ENCODE results near the gene LYRM2. TPM values are rescaled to one million over a fixed set of nuclear protein-coding genes. Genes with fewer than 3 reads are reported as not detected.
A peak's percentile ranks its signal among the peaks of the same experiment; 100 is the strongest.
"Not testable (repeated sequence)": the region's sequence is repeated elsewhere in the genome, so short reads cannot be mapped to it uniquely, and the experiment has no call there.

Gene LYRM2
- total RNA-seq, 1 donor from 2014 or later, result 29.8 TPM

DNA sequence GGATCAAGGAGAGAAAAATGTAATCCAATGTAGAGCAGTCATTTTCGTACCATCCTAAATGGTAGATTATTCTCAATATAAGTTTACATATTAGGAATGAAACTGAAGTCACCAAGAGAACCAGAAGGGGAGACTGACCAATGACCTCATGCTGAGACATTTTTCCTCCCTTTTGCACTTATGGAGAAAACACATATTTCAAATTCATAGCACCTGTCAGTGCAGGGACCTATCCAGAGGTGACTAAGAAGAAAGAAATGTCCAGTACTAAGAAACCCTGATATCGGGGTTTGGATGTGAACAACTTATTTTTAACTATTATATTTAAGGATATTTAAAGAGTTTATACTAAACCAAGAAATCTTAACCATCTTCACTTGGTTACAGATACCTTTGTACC, 16.6 kb upstream of the LYRM2 start:
- no peak for DNase-seq (ENCODE audit: low spot score)
- intact Hi-C loops (cut with DNase I), result no loop called here
- no peak for ATAC-seq

GRCh38 chr6:89650579-89650978, 12.0 kb upstream of the LYRM2 start:
- intact Hi-C loops (cut with DNase I), result no loop called here
- no peak for DNase-seq (ENCODE audit: low spot score)
- no peak for ATAC-seq

DNA sequence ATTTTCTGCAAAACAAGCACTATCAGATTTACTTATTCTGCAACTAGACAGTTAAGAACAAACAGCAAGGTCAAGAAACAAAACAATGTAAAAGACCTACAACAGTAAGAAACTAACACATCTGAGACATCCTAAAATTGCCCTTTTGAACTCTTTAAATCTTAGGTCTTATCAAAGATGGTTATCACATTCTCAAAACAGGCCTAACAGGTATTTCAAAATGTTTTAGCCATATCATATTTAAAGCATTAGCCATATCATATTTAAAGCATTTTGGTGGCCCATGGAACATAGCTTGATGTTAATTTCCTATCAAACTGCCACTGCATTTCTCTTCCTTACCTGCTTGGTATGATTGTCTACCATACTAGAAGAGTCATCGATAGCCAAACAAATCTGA, 11.1 kb upstream of the LYRM2 start:
- no peak for ATAC-seq
- intact Hi-C loops (cut with DNase I), result no loop called here
- DNase-seq (ENCODE audit: low spot score), result no peak

DNA sequence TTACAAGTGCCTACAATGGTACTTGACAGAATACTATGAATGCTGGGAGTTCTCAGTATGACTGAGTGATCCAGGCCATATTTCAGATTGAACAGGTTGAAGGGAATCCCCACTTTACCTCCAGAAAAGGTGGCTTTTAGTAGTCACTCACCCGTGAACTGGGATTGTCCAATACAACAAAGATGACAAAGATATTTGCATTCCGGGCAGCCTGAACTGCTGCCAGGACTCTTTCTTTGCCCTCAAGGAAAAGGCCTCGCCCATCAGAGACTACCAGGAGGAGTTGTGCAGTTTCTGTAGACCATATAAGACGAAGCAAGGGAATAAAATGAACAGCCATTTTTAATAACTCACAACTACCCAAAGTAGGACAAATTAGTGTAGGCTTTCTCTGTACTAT, 6.3 kb upstream of the LYRM2 start:
- ATAC-seq, result no peak
- no peak for DNase-seq (ENCODE audit: low spot score)
- intact Hi-C loops (cut with DNase I), result no loop called here

DNA sequence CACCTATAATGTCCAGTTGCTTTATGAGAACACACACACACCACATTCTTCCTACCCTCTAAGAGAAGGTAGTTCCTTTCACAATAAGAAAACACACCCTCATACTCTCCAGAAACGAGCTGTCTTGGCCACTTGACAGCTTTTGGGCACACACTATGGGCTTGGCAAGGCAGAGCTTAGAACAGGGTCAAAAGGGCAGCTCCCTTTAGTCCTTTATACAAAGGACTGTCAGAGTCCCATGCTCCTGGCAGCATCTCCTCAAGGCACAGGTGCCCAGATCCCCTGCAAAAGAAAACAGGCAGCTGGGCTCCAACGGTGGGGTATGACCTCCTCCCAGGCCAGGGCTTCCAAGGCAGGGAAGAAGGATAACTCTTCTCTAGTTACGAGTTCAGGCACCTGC, 4.9 kb upstream of the LYRM2 start:
- intact Hi-C loops (cut with DNase I), result no loop called here
- no peak for DNase-seq (ENCODE audit: low spot score)
- ATAC-seq, result no peak

- no peak for DNase-seq (ENCODE audit: low spot score)
- no peak for ATAC-seq
- intact Hi-C loops (cut with DNase I), result no loop called here
Measured at GRCh38 chr6:89642956-89643355, 4.4 kb upstream of the LYRM2 start.

GRCh38 chr6:89641581-89641980, 3.0 kb upstream of the LYRM2 start:
- intact Hi-C loops (cut with DNase I); ATAC-seq; DNase-seq (ENCODE audit: low spot score): not testable (repeated sequence)

DNA sequence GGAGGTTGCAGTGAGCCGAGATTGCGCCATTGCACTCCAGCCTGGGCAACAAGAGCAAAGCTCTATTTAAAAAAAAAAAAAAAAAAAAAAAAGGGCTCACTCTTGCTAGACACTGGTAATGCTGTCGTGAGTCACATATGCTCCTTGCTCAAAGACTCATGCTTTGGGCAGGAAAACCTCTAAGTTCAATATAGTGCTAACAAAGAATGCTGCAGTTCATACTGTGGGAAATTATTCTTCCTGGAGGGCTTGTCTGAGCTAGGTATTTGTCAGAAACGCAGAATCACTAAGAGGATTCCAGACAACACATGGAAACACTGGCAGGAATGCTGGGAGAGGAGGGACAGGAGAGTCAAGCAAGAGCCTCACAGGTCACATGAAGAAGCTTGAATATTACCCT, 2.3 kb upstream of the LYRM2 start:
- intact Hi-C loops (cut with DNase I), result no loop called here
- ATAC-seq (no peak), DNase-seq (ENCODE audit: low spot score) (no peak)

- intact Hi-C loops (cut with DNase I), result no loop called here
- DNase-seq (ENCODE audit: low spot score) (no peak), ATAC-seq (peak; percentile 14)
Measured at GRCh38 chr6:89637960-89638319, 607 bp downstream of the LYRM2 start.

GRCh38 chr6:89636412-89636811, 2.1 kb downstream of the LYRM2 start:
- ATAC-seq; intact Hi-C loops (cut with DNase I); DNase-seq (ENCODE audit: low spot score): not testable (repeated sequence)

GRCh38 chr6:89630488-89630887, 8.1 kb downstream of the LYRM2 start:
- intact Hi-C loops (cut with DNase I), result no loop called here
- ATAC-seq, result no peak
- DNase-seq (ENCODE audit: low spot score), result no peak

DNA sequence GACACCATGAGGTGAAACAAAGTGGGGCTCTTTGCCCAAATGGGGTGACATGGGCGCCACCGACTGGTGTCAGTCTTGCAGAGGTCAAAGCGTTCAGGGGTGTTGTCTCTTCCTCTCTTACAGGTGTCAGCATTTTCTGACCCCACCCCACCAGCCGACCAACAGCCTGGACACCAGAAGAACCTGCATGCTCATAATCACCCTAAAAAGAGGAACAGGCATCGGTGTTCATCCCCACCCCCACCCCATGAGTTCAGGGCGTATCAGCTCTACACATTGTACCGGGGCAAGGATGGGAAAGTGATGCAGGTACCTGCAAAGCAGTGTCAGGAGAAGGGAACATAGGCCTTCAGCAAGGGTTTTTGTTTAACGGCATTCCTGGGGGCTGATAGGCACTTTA, 14.8 kb downstream of the LYRM2 start:
- intact Hi-C loops (cut with DNase I), result no loop called here
- no peak for ATAC-seq

GRCh38 chr6:89619567-89619966, 19.0 kb downstream of the LYRM2 start:
- no peak for ATAC-seq
- DNase-seq (ENCODE audit: low spot score), result no peak
- intact Hi-C loops (cut with DNase I), result no loop called here

More for the DNA sequence above, 14.8 kb downstream of the LYRM2 start:
- no peak for DNase-seq (ENCODE audit: low spot score)

GRCh38 chr6:89618026-89618425, 20.5 kb downstream of the LYRM2 start:
- intact Hi-C loops (cut with DNase I), result no loop called here
- ATAC-seq, result no peak
- DNase-seq (ENCODE audit: low spot score), result no peak

- ATAC-seq (no peak), DNase-seq (ENCODE audit: low spot score) (no peak)
- intact Hi-C loops (cut with DNase I), result no loop called here
Measured at GRCh38 chr6:89616531-89616930, 22.0 kb downstream of the LYRM2 start.

DNA sequence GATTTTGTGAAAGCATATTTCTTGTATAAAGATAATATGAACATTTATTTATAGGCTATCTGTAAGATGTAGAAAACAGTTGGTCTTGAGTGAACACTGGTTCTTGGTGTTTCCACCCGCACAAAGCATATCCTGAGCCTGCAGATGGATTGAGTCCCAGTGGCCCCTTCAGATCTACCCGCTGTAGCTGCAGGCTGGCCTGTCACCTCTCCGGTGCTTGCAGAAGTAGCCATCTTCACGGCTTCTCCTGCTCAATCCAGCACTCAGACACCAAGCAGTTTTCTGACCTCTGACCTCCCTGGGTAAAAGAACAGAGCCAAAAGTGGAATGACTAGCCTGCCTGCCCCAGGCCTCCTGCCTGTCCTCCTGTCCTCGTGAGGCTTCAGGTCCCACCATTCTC, 22.7 kb downstream of the LYRM2 start:
- ATAC-seq (no peak), DNase-seq (ENCODE audit: low spot score) (no peak)
- intact Hi-C loops (cut with DNase I), result no loop called here

GRCh38 chr6:89613790-89614189, 24.8 kb downstream of the LYRM2 start:
- DNase-seq (ENCODE audit: low spot score) (no peak), ATAC-seq (no peak)
- intact Hi-C loops (cut with DNase I), result no loop called here

- no peak for DNase-seq (ENCODE audit: low spot score)
- intact Hi-C loops (cut with DNase I), result no loop called here
- ATAC-seq, result no peak
Measured at GRCh38 chr6:89612121-89612520, 26.4 kb downstream of the LYRM2 start.

DNA sequence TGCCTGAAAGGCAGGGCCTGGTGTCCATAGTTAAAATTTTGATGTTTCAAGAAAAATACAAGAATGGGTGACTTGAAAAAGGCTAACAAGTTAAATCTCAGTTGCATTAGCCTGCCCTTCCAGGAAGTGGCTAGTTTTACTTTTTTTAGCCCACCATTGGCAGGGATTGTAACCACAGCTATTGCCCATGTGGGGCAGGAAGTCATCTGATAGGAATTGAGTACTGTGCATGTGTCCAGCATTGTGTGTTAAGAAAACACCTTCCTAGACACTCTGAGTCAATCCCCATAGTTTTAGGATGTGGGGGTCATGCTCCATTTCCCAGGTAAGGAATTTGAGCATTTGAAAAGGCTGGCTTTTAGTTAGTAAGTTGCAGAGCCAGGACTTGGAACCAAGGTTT, 26.9 kb downstream of the LYRM2 start:
- intact Hi-C loops (cut with DNase I), result no loop called here
- ATAC-seq, result no peak
- DNase-seq (ENCODE audit: low spot score), result no peak

DNA sequence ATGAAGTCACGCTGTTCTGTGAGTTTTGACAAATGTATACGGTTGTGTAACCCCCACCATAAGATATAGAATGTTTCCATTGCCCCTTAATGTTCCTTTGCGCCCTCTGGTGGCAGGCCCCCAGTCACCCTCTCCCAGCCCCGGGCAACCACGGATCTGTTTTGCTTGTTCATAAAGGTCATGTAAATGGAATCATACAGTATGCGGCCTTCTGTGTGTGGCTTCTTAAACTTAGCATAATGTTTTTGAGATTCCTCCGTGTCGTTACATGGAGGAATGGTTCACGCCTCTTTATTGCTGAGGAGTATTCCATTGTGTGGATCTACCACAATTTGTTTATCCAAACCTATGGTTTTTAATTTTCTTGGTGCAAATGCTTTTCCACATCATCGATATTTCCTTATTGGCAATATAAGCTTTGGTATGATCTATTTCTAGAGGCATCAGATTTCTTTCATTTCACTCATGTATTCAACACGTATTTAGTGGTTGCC, 28.4 kb downstream of the LYRM2 start:
- intact Hi-C loops (cut with DNase I), result no loop called here
- DNase-seq (ENCODE audit: low spot score), result peak; percentile 83
- peak; percentile 76 for ATAC-seq

DNA sequence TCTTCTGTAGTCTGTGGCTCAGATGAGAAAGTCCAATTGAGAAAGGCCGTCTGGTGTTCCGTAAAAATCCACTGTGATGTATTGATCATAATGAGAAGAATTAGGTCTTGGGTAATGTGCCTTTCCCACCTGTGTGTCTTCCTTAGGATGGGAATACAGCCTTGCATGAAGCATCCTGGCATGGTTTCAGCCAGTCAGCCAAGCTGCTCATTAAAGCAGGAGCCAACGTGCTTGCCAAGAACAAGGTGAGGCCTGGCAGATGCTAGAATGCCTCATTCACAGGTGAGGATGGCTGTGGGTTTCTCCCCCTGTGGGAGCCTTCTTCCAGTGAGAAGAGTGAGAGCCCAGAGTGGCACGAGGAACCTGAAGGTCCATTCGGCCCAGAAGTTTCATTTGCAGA, 32.7 kb downstream of the LYRM2 start:
- DNase-seq (ENCODE audit: low spot score) (no peak), ATAC-seq (no peak)
- intact Hi-C loops (cut with DNase I), result loop anchor here (5.0 kb wide), 1 partner anchor 174 kb away; the partner anchor contains the start of gene ANKRD6

- intact Hi-C loops (cut with DNase I), result loop anchor here (5.0 kb wide), 1 partner anchor 172 kb away; the partner anchor contains the start of gene ANKRD6
- DNase-seq (ENCODE audit: low spot score) (no peak), ATAC-seq (no peak)
Measured at GRCh38 chr6:89604653-89605052, 33.9 kb downstream of the LYRM2 start.

Measured in sciatic nerve (tissue), 2 donors.